HG02642 (cell line): ENCODE data around the gene NPY2R.

Experiments used
- ATAC-seq: cut with Tn5 transposase; IDR thresholded peaks from one replicate; pipeline ENCODE4 v1.9.1; 2021; ENCODE audit warnings: mild to moderate bottlenecking; ENCODE audit not compliant: unreplicated experiment, poor library complexity

The NPY2R gene

GRCh38 chr4:155248002-155248896 lies 39.8 kb downstream of the NPY2R start:
- no peak for ATAC-seq

DNA sequence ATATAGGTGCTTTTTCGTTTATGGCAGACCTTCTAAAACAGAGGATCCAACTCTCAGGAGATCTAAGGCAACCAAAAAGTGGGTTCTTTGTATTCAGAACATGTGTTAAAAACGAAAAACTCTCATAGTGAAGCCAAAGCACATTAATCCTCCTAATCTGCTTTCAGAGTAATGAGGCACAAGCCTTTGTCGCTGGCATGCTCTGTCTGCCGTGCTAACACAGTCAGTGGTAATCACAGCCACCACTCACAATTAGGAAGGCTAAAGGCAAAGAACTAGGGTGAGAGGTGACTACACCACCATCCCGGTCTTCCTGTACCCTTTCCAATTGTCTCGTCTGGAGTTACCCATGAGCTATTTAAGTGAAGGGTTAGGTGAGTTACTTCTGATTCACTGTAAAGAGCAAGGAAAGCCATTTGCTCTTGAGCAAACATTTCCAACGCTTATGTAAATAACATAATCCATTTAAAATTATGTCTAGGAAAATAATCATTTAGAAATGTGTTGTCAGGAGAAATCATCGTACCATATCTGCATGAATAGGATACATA lies 40.7 kb downstream of the NPY2R start:
- ATAC-seq, result no peak

- ATAC-seq, result no peak
Observed at GRCh38 chr4:155252327-155252726, 43.9 kb downstream of the NPY2R start.

DNA sequence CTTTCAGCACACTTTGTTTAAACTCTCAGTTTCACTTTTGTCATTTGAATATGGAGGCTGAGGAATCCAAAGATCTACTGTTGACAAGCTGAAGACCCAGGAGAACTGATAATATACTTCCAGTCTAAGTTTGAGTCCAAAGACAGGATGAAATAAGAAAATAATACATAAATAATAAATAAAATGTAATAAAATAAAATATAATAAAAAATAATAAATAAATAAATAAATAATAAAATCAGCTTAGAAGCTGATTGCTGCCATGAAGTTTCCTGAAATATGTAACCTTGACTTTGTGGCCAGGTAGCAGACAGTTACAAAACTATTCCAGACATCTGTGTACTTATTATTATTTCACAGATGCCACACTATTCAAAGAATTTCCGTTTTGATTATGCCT lies 55.0 kb downstream of the NPY2R start:
- ATAC-seq, result no peak

DNA sequence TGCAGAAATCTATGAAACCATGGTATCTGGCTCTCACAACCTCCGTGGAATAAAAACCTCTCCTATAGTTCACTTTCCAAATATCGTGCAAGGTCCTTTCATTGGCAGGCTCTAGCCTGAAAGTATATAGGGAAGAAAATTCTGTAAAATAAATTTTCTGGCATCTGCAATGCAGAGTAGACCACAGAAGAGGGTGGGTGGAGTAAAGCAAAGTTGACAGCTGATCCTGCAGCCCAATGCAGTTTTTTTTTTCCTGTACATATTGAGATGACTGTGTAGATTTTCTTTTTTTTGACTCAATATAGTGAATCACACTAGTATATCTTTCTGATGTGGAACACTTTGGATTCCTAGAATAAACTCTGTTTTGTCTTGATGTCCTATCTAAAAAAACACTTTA lies 56.7 kb downstream of the NPY2R start:
- no peak for ATAC-seq
